ENCODE measurements around the gene PWWP2A. TPM values are rescaled to one million over a fixed set of nuclear protein-coding genes. Genes with fewer than 3 reads are reported as not detected.

Gene PWWP2A
- polyA plus RNA-seq, 2 of the 4 experiments (the other 2 are of a cell fraction) = 9.0 to 10.9 TPM

DNA sequence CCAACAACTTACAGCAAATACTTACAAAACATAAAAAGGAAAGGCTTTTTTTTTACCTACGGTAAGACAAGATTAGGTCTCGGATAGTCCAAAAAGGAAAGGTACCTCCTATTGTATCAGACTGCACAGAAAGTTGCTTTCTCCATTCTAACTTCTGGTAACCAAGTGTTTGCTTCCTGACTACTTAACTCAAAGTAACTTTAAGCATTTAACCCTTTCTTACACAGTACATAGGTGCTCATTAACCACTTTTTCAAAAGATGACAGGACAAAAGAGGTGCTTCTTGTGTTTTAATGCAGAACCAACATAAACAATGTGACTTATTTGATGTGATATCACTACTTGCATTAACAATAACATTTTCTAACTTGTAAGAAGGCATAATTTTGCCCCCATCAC lies 23.1 kb downstream of the PWWP2A start (continued):
- TF ChIP-seq, protein P1, sequence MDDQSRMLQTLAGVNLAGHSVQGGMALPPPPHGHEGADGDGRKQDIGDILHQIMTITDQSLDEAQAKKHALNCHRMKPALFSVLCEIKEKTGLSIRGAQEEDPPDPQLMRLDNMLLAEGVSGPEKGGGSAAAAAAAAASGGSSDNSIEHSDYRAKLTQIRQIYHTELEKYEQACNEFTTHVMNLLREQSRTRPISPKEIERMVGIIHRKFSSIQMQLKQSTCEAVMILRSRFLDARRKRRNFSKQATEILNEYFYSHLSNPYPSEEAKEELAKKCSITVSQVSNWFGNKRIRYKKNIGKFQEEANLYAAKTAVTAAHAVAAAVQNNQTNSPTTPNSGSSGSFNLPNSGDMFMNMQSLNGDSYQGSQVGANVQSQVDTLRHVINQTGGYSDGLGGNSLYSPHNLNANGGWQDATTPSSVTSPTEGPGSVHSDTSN (IDR thresholded peaks at IDR 0.05) = no peak

DNA sequence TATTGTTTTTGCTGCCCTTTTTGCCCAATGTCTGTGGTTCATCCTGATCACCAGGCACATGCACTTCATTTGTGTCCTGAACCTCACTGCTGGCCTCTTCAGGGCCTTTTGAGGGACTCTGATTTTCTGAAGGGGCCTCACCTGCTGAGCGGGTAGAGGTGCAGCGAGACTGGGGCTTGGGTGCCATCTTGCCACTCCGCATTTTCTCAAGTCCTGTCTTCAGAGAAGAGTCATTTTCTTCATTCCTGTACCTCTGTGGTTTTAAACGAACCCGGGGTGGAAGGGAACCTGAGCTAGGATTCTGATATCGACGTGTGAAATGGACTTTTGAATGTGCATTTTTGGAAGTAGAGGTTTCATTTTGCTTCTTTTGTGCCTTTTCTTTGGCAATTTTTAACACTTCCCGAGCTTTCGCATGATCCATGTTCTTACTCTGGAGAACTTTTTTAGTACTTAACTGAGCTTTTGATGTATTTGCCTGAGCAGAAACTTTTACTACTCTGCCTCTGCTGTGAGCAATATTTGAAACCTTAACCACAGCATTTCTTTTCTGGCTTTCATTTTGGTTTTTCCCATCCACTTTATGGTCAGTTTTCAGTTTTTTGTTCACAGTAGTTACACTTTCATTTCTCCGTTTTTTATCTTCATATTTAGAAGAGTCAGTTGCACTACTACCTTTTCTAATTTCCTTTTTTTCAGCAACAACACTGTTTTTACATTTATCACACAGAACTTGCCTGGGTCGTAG lies 26.1 kb downstream of the PWWP2A start:
- no peaks in the 10 kb centered on the region for H3K9me3 ChIP-seq
- TF ChIP-seq NR3C1 (IDR thresholded peaks at IDR 0.05) = no peak
- TF ChIP-seq KDM1A (IDR thresholded peaks at IDR 0.05; ENCODE audit: low read depth) = no peak
- TF ChIP-seq JUNB (IDR thresholded peaks at IDR 0.05) = no peak
- no peak for TF ChIP-seq HOXB13 (CRISPR knock-in tag; IDR thresholded peaks at IDR 0.05; ENCODE audit: low read depth)
- TF ChIP-seq, protein P2, sequence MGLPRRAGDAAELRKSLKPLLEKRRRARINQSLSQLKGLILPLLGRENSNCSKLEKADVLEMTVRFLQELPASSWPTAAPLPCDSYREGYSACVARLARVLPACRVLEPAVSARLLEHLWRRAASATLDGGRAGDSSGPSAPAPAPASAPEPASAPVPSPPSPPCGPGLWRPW (IDR thresholded peaks at IDR 0.05) = no peak
- TF ChIP-seq RAD21 (conservative IDR thresholded peaks at IDR 0.05 in 1 of 2, IDR thresholded peaks at IDR 0.05 in 1 of 2) = no peak
- TF ChIP-seq PHF8 (IDR thresholded peaks at IDR 0.05; ENCODE audit: borderline replicate concordance, low read depth) = no peak
- no peak for TF ChIP-seq CEBPB (IDR thresholded peaks at IDR 0.05)
- no peak for TF ChIP-seq TP53 (CRISPR knock-in tag; IDR thresholded peaks at IDR 0.05)
- no peak for TF ChIP-seq CBX2 (IDR thresholded peaks at IDR 0.05; ENCODE audit: borderline replicate concordance, low read depth)
- TF ChIP-seq FOSL2 (IDR thresholded peaks at IDR 0.05) = no peak
- TF ChIP-seq FOSL2 (CRISPR knock-in tag; IDR thresholded peaks at IDR 0.05) = no peak
- no peaks in the 10 kb centered on the region for H3K4me1 ChIP-seq
- FAIRE-seq (no peak), DNase-seq (ENCODE audit: low read depth in 1 of 2, low spot score in 1 of 2) (no peak), ATAC-seq (no peak)
- WGBS (ENCODE audit: missing lambda C conversion rate) = 97% methylated on average over 11 of the region's 11 CpGs
- ChIA-PET POLR2A (interaction anchor here (1.7 kb wide), 1 partner anchor 72 kb away, joined by 3 read pairs; no protein-coding TSS in a partner anchor), CTCF (interaction anchor here (1.0 to 2.3 kb wide), 2 partner anchors 13 to 106 kb away, joined by 3 to 11 read pairs; no protein-coding TSS in a partner anchor)
- no peak overlapping the region for H3K27ac ChIP-seq
- no peak overlapping the region for H3K4me3 ChIP-seq
- H3K4me2 ChIP-seq = no peak overlapping the region

DNA sequence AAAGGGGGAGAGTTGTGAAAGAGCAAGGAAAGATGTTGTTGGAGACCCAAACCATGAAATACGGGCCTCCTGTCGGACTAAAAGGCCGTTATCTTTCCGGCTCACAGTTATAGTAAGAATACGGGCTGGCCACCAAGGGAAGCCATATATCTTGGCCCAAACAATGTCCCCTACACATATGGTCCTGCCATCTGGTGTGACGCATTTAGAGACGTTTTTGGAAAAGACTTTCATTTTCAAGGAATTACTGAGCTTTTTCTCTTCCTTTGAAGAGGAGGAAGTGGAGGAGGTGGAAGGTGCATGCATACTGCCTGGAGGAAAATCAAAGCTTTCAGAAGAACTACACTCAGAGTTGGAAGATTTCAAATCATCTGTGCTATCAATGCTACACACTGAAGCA lies 26.7 kb downstream of the PWWP2A start:
- WGBS (ENCODE audit: missing lambda C conversion rate) = 92% methylated on average over 7 of the region's 7 CpGs
- H3K9me3 ChIP-seq = no peaks in the 10 kb centered on the region
- no peak overlapping the region for H3K27ac ChIP-seq
- ATAC-seq (no peak), DNase-seq (ENCODE audit: low read depth in 1 of 2, low spot score in 1 of 2) (no peak), FAIRE-seq (no peak)
- POLR2A ChIA-PET = interaction anchor here (1.7 kb wide), 1 partner anchor 73 kb away, joined by 3 read pairs; no protein-coding TSS in a partner anchor
- CTCF ChIA-PET = interaction anchor here (1.0 to 2.3 kb wide), 2 partner anchors 12 to 106 kb away, joined by 3 to 11 read pairs; no protein-coding TSS in a partner anchor
- H3K4me3 ChIP-seq = no peak overlapping the region
- H3K4me1 ChIP-seq = no peaks in the 10 kb centered on the region
- TF ChIP-seq, protein P1 (IDR thresholded peaks at IDR 0.05) = no peak
- TF ChIP-seq KDM1A (IDR thresholded peaks at IDR 0.05; ENCODE audit: low read depth) (no peak), RARB (CRISPR knock-in tag; IDR thresholded peaks at IDR 0.05) (no peak), CBX8 (IDR thresholded peaks at IDR 0.05) (no peak), ESRRA (IDR thresholded peaks at IDR 0.05; ENCODE audit: borderline replicate concordance, low read length) (no peak), GATA3 (IDR thresholded peaks at IDR 0.05; ENCODE audit: borderline replicate concordance) (no peak), TP53 (CRISPR knock-in tag; IDR thresholded peaks at IDR 0.05) (no peak)
- TF ChIP-seq, protein P3, sequence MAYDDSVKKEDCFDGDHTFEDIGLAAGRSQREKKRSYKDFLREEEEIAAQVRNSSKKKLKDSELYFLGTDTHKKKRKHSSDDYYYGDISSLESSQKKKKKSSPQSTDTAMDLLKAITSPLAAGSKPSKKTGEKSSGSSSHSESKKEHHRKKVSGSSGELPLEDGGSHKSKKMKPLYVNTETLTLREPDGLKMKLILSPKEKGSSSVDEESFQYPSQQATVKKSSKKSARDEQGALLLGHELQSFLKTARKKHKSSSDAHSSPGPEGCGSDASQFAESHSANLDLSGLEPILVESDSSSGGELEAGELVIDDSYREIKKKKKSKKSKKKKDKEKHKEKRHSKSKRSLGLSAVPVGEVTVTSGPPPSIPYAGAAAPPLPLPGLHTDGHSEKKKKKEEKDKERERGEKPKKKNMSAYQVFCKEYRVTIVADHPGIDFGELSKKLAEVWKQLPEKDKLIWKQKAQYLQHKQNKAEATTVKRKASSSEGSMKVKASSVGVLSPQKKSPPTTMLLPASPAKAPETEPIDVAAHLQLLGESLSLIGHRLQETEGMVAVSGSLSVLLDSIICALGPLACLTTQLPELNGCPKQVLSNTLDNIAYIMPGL (CRISPR knock-in tag; IDR thresholded peaks at IDR 0.05; ENCODE audit: borderline replicate concordance) = no peak
- TF ChIP-seq, protein P4, sequence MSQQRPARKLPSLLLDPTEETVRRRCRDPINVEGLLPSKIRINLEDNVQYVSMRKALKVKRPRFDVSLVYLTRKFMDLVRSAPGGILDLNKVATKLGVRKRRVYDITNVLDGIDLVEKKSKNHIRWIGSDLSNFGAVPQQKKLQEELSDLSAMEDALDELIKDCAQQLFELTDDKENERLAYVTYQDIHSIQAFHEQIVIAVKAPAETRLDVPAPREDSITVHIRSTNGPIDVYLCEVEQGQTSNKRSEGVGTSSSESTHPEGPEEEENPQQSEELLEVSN (IDR thresholded peaks at IDR 0.05; ENCODE audit: borderline replicate concordance, low read depth) = no peak
- TF ChIP-seq, protein P5, sequence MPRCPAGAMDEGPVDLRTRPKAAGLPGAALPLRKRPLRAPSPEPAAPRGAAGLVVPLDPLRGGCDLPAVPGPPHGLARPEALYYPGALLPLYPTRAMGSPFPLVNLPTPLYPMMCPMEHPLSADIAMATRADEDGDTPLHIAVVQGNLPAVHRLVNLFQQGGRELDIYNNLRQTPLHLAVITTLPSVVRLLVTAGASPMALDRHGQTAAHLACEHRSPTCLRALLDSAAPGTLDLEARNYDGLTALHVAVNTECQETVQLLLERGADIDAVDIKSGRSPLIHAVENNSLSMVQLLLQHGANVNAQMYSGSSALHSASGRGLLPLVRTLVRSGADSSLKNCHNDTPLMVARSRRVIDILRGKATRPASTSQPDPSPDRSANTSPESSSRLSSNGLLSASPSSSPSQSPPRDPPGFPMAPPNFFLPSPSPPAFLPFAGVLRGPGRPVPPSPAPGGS (IDR thresholded peaks at IDR 0.05) = no peak
- no peak overlapping the region for H3K4me2 ChIP-seq

All from A549 (cell line).